Mesendoderm (in vitro differentiated cells): ENCODE results near the gene RALA.

Experiments used
- DNase-seq: peaks from one replicate; pipeline ENCODE4 v3.0.0; 2013
- H2AK5ac ChIP-seq: 2 replicates; pipeline ENCODE4 v1.6.1; 2013; ENCODE audit warnings: low read length, inconsistent platforms
- H2BK120ac ChIP-seq: 2 replicates; pipeline ENCODE4 v1.6.1; 2013; ENCODE audit warnings: low read depth, mild to moderate bottlenecking, low read length, moderate library complexity, mixed read lengths
- H2BK15ac ChIP-seq: replicated peaks from 2 replicates; pipeline ENCODE4 v1.6.1; 2013; ENCODE audit warnings: low read depth, mild to moderate bottlenecking, moderate library complexity
- H2BK5ac ChIP-seq: 2 replicates; pipeline ENCODE4 v1.6.1; 2013; ENCODE audit warnings: low read length, inconsistent platforms
- H3K18ac ChIP-seq: 2 replicates; pipeline ENCODE4 v1.6.1; 2013; ENCODE audit warnings: mild to moderate bottlenecking, low read length, mixed read lengths
- H3K23ac ChIP-seq: one replicate; pipeline ENCODE4 v1.6.1; 2013; ENCODE audit warnings: low read length
- H3K27ac ChIP-seq: 2 replicates; pipeline ENCODE4 v1.5.1; 2013; ENCODE audit warnings: low read depth, mild to moderate bottlenecking, inconsistent platforms, low read length, moderate library complexity
- H3K27me3 ChIP-seq: 2 replicates; pipeline ENCODE4 v1.6.1; 2013; ENCODE audit warnings: low read length, control low read depth, mild to moderate bottlenecking, inconsistent platforms; ENCODE audit not compliant: insufficient read depth, poor library complexity
- H3K36me3 ChIP-seq: 2 replicates; pipeline ENCODE4 v1.6.1; 2013; ENCODE audit warnings: low read length, inconsistent platforms; ENCODE audit not compliant: control insufficient read depth, insufficient read depth
- H3K4ac ChIP-seq: one replicate; pipeline ENCODE4 v1.6.1; 2013; ENCODE audit warnings: low read depth, mild to moderate bottlenecking, low read length, moderate library complexity
- H3K4me1 ChIP-seq: 2 replicates; pipeline ENCODE4 v1.6.1; 2013; ENCODE audit warnings: low read depth, low read length, inconsistent platforms; ENCODE audit not compliant: control insufficient read depth
- H3K4me2 ChIP-seq: 2 replicates; pipeline ENCODE4 v1.6.1; 2013; ENCODE audit warnings: low read length
- H3K4me3 ChIP-seq: 2 replicates; pipeline ENCODE4 v1.5.1; 2013; ENCODE audit warnings: mild to moderate bottlenecking, low read length
- H3K56ac ChIP-seq: one replicate; pipeline ENCODE4 v1.6.1; 2013; ENCODE audit warnings: low read length
- H3K79me1 ChIP-seq: 2 replicates; pipeline ENCODE4 v1.6.1; 2013; ENCODE audit warnings: low read length, inconsistent platforms
- H3K79me2 ChIP-seq: 2 replicates; pipeline ENCODE4 v1.6.1; 2013; ENCODE audit warnings: mild to moderate bottlenecking, low read length; ENCODE audit not compliant: control insufficient read depth, insufficient read depth
- H3K9ac ChIP-seq: 2 replicates; pipeline ENCODE4 v1.6.1; 2013; ENCODE audit warnings: low read length, inconsistent platforms
- H4K5ac ChIP-seq: one replicate; pipeline ENCODE4 v1.6.1; 2013; ENCODE audit warnings: low read length
- H4K8ac ChIP-seq: one replicate; pipeline ENCODE4 v1.6.1; 2013; ENCODE audit warnings: low read depth, mild to moderate bottlenecking, control low read depth, low read length, moderate library complexity
- WGBS: extraction: QIAGEN DNeasy Blood & Tissue Kit; methylation state at CpG from one replicate; pipeline ENCODE4 v1.1.7; 2013; ENCODE audit warnings: low lambda C conversion rate, missing lambda C conversion rate; ENCODE audit not compliant: insufficient coverage; ENCODE audit errors: extremely low coverage; 5-methylcytosine and 5-hydroxymethylcytosine counted together

Gene RALA

DNA sequence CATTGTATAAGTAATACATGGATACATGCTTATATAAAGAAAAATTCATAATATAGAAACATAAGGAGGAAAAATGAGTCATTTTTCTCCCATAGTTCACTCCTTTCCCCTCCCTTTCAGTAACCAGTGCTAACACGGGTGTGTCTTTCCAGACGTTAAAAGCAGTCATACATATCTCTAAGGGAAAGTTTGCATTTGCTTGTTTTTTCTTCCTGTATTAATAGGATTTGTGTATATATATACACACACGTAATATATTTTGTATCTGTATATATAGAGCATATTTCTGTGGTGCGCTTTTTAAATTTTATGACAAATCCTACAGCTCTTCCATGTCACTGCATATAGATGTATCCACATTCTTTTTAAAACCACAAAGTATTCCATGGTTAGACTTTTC is 78.8 kb downstream of the RALA start:
- no peak overlapping the region for H2BK5ac ChIP-seq
- peaks cover 4% of the 10 kb centered on the region for H3K36me3 ChIP-seq
- no peak overlapping the region for H2BK15ac ChIP-seq
- H3K4me2 ChIP-seq: no peak overlapping the region
- H3K4me1 ChIP-seq: no peaks in the 10 kb centered on the region
- H3K9ac ChIP-seq: no peak overlapping the region
- no CpG with 5 or more reads among the region's 4 CpGs for WGBS
- H4K5ac ChIP-seq: no peak overlapping the region
- no peak overlapping the region for H3K27ac ChIP-seq
- H4K8ac ChIP-seq: no peak overlapping the region
- H3K4ac ChIP-seq: no peak overlapping the region
- no peak overlapping the region for H2BK120ac ChIP-seq
- no peak overlapping the region for H3K4me3 ChIP-seq
- no peaks in the 10 kb centered on the region for H3K79me2 ChIP-seq
- no peak overlapping the region for H3K56ac ChIP-seq
- no peak for DNase-seq
- H3K79me1 ChIP-seq: no peaks in the 10 kb centered on the region
- H2AK5ac ChIP-seq: no peak overlapping the region
- H3K27me3 ChIP-seq: no peaks in the 10 kb centered on the region
- H3K23ac ChIP-seq: no peak overlapping the region
- H3K18ac ChIP-seq: no peak overlapping the region

DNA sequence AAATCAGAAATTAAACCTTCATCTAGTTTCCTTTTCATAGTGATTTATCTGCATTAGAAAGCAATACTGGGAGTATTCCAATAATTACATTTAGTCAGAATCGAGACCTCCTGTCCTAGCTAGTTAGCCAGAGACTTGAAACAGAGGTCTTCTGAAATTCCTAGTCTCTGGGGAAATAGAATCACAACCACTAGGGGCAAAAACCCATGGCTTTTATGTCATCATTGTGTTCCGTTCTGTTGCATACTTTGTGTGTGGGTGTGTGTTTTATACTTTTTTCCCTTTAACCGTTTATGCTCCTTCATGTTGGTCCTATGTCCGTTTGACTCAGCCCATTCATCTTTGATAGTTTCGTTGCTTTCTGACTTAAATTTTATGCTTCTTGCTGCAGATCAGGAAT is 79.8 kb downstream of the RALA start:
- no peak overlapping the region for H2AK5ac ChIP-seq
- peaks cover 2% of the 10 kb centered on the region for H3K36me3 ChIP-seq
- WGBS: no CpG with 5 or more reads among the region's 5 CpGs

DNA sequence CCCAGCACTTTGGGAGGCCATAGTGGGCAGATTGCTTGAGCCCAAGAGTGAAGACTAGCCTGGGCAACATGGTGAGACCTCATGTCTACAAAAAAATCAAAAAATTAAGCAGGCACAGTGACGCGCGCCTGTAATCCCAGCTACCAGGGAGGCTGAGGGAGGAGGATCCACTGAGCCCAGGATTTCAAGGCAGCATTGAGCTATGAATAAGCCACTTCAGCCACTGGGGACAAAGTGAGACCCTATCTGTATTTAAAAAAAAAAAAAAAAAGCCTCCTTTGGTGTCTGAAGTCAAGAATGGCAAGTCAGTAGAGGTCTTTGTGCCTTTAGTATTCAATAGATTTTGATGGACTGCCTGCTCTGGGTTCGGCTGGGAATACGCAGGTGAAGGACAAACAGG is 85.7 kb downstream of the RALA start:
- Histone ChIP-seq H3K79me1 (no peaks in the 10 kb centered on the region), H4K5ac (no peak overlapping the region), H3K4me1 (no peaks in the 10 kb centered on the region), H4K8ac (no peak overlapping the region), H3K4ac (no peak overlapping the region), H3K4me2 (no peak overlapping the region), H3K79me2 (no peaks in the 10 kb centered on the region), H3K27me3 (no peaks in the 10 kb centered on the region), H3K4me3 (no peak overlapping the region), H3K23ac (no peak overlapping the region), H3K36me3 (no peaks in the 10 kb centered on the region), H3K9ac (no peak overlapping the region), H3K27ac (no peak overlapping the region), H2BK120ac (no peak overlapping the region), H2AK5ac (no peak overlapping the region), H2BK15ac (no peak overlapping the region), H3K56ac (no peak overlapping the region), H3K18ac (no peak overlapping the region), H2BK5ac (no peak overlapping the region)
- DNase-seq: peak; percentile 23
- WGBS: no CpG with 5 or more reads among the region's 5 CpGs

More for the DNA sequence above, 79.8 kb downstream of the RALA start:
- Histone ChIP-seq H3K27ac (no peak overlapping the region), H2BK120ac (no peak overlapping the region), H3K79me2 (no peaks in the 10 kb centered on the region), H3K18ac (no peak overlapping the region), H3K4ac (no peak overlapping the region), H3K23ac (no peak overlapping the region), H3K27me3 (no peaks in the 10 kb centered on the region), H3K4me1 (no peaks in the 10 kb centered on the region), H4K8ac (no peak overlapping the region), H3K56ac (no peak overlapping the region), H3K4me2 (no peak overlapping the region), H3K79me1 (no peaks in the 10 kb centered on the region), H4K5ac (no peak overlapping the region), H2BK5ac (no peak overlapping the region), H2BK15ac (no peak overlapping the region), H3K4me3 (no peak overlapping the region), H3K9ac (no peak overlapping the region)
- peak; percentile 48 for DNase-seq

DNA sequence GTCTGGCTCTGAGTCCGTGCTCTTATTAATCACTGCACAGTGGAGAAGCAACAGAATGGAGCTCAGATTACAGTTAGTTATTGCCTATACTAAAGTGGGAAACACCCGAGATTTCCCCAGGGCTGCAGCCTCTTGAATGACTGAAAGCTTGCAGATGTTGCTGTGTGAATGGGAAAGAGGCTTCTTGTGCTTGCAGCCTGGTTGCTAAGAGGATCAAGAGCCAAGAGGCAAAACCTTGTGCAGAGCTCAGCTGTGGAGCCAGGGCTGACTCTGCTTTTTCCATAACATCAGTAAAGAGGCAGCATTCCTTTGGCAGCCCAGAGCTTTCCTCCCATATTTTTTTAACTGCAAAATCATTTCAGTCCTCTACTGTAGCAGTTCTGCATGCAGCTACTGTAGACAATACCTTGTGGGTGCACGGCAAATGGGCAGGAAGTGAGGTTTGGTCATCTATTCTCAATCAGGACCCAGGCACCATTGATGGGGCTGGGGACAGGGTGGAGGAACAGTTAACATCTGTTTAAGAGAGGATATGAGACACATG is 86.5 kb downstream of the RALA start:
- H3K27ac ChIP-seq: no peak overlapping the region
- no CpG with 5 or more reads among the region's 3 CpGs for WGBS

DNA sequence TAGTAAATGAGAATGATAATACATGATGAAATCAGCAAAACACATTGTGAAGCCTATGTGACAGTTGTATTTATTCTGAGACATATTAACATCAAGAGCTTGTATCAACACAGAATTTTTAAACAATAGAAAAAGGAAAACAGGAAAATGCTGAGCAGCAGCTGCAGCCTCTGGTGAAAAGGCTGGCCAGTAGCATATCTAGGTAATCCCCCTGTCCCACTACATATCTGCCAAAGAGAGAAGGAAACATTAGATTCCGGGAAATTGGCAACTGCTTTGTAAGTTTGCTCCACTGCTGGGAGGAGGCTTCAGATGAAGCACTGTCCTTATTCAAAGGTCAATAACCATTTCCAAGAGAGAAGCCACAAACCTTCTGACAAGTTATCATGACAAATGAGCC is 89.4 kb downstream of the RALA start:
- Histone ChIP-seq H3K18ac (no peak overlapping the region), H3K4me1 (no peaks in the 10 kb centered on the region), H3K27ac (no peak overlapping the region), H3K23ac (no peak overlapping the region), H3K27me3 (no peaks in the 10 kb centered on the region), H2AK5ac (no peak overlapping the region), H2BK120ac (no peak overlapping the region), H4K8ac (no peak overlapping the region), H3K36me3 (no peaks in the 10 kb centered on the region), H3K79me2 (no peaks in the 10 kb centered on the region), H3K79me1 (no peaks in the 10 kb centered on the region), H2BK15ac (no peak overlapping the region), H3K4ac (no peak overlapping the region), H4K5ac (no peak overlapping the region), H3K9ac (no peak overlapping the region), H3K56ac (no peak overlapping the region), H3K4me2 (no peak overlapping the region), H3K4me3 (no peak overlapping the region), H2BK5ac (no peak overlapping the region)
- no peak for DNase-seq
- no CpG with 5 or more reads among the region's 1 CpG for WGBS

More for the DNA sequence above, 86.5 kb downstream of the RALA start:
- no peak overlapping the region for H3K56ac ChIP-seq
- no peaks in the 10 kb centered on the region for H3K4me1 ChIP-seq
- no peak overlapping the region for H3K4ac ChIP-seq
- no peak overlapping the region for H2AK5ac ChIP-seq
- H3K79me2 ChIP-seq: no peaks in the 10 kb centered on the region
- no peak overlapping the region for H4K8ac ChIP-seq
- H3K4me2 ChIP-seq: no peak overlapping the region
- H2BK120ac ChIP-seq: no peak overlapping the region
- H2BK15ac ChIP-seq: no peak overlapping the region
- no peak overlapping the region for H3K23ac ChIP-seq
- H3K27me3 ChIP-seq: no peaks in the 10 kb centered on the region
- no peaks in the 10 kb centered on the region for H3K36me3 ChIP-seq
- H3K18ac ChIP-seq: no peak overlapping the region
- H3K9ac ChIP-seq: no peak overlapping the region
- H3K4me3 ChIP-seq: no peak overlapping the region
- DNase-seq: peak; percentile 35
- no peak overlapping the region for H2BK5ac ChIP-seq
- no peaks in the 10 kb centered on the region for H3K79me1 ChIP-seq
- H4K5ac ChIP-seq: no peak overlapping the region

DNA sequence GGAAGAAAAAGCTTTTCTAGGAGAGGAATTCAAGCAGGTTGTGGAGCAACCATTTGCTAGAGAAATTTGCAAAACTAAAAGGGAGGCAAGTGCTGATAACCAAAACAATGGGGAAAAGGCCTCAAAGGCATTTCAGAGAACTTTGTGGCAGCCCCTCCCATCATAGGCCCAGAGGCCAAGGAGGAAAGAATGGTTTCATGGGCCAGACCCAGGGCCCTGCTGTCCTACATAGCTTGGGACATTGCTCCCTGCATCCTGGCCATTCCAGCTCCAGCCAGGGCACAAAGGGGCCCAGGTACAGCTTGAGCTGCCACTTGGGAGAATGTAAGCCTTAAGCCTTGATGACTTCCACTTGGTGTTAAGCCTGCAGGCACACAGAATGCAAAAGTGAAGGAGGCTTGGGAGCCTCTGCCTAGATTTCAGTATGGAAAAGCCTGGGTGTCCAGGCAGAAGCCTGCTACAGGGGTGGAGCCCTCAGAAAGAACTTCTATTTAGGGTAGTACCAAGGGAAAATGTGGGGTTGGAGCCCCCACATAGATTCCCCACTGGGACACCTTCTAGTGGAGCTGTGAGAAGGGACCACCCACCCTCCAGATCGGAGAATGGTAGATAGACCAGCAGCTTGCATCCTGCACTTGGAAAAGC is 91.2 kb downstream of the RALA start:
- Histone ChIP-seq H4K8ac (no peak overlapping the region), H3K27me3 (no peaks in the 10 kb centered on the region), H3K4me1 (no peaks in the 10 kb centered on the region), H3K4me3 (no peak overlapping the region), H2BK15ac (no peak overlapping the region), H2BK5ac (no peak overlapping the region), H3K18ac (no peak overlapping the region), H3K36me3 (no peaks in the 10 kb centered on the region), H3K27ac (no peak overlapping the region), H3K4me2 (no peak overlapping the region), H2BK120ac (no peak overlapping the region), H3K9ac (no peak overlapping the region), H4K5ac (no peak overlapping the region), H2AK5ac (no peak overlapping the region), H3K79me1 (no peaks in the 10 kb centered on the region), H3K79me2 (no peaks in the 10 kb centered on the region), H3K4ac (no peak overlapping the region), H3K56ac (no peak overlapping the region), H3K23ac (no peak overlapping the region)
- DNase-seq: no peak
- no CpG with 5 or more reads among the region's 1 CpG for WGBS
